Hippocampal formation (tissue), 2 donors: ENCODE results near the gene ALOXE3.

ENCODE experiments used
- DNase-seq, 2 donors: peaks; one replicate each; lab custom pipeline; 2025; lab: John Stamatoyannopoulos, UW

The ALOXE3 gene

DNA sequence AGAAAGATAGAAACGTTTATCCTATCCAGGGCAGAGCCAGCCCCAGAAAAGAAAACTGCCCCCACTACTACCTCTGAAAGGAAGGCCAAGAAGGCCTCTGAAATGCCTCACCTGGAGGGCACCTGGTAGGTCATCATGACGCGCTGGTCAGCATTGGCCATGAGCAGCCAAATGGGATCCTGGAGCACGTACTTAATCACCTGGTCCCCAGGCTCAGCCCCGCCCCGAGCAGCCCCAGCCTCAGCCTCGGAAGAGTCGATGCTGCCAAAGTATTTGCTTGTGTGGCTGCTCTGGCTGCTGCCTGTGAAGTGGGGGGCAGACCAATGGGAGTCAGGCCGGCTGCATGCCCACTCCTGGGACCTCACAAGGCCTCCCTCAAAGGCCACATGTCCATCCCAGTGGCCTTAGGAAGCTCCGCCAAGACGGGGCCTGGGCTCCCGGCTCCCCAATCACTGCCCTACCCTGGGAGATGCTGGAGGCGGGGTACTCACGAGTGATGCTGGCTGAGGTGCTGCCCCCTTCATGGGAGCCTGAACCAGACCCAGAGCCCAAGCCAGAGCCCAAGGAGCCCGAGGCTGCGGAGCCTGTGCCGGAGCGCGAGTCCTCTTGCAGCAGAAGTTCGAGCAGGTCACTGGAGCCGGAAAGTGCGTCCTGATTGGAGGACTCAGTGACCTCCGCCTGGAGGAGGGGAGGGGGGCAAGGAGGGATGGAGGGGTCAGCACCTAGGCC, 24.0 kb upstream of the ALOXE3 start:
- no peak for DNase-seq

DNA sequence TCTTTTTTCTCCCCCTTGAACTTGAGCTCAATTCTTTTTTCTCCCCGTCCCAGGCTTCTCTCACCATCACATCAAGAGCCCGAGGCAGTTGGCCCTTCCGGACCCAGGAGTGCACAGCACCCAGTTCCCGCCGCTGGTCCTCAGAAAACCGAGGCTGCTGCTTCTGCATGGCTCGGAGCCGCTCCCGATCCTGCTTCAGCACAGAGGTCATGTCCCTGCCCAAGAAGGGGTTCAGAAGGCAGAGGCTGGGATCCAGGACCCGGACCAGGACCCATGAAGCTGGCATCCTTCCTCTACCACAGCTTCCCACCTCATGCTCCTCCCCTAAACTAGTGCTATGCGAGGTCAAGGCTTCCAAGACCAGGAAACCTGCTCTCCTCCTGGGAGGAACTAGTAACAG, 23.4 kb upstream of the ALOXE3 start:
- no peak for DNase-seq

- no peak for DNase-seq
Observed at GRCh38 chr17:8141045-8141444, 22.7 kb upstream of the ALOXE3 start.

DNA sequence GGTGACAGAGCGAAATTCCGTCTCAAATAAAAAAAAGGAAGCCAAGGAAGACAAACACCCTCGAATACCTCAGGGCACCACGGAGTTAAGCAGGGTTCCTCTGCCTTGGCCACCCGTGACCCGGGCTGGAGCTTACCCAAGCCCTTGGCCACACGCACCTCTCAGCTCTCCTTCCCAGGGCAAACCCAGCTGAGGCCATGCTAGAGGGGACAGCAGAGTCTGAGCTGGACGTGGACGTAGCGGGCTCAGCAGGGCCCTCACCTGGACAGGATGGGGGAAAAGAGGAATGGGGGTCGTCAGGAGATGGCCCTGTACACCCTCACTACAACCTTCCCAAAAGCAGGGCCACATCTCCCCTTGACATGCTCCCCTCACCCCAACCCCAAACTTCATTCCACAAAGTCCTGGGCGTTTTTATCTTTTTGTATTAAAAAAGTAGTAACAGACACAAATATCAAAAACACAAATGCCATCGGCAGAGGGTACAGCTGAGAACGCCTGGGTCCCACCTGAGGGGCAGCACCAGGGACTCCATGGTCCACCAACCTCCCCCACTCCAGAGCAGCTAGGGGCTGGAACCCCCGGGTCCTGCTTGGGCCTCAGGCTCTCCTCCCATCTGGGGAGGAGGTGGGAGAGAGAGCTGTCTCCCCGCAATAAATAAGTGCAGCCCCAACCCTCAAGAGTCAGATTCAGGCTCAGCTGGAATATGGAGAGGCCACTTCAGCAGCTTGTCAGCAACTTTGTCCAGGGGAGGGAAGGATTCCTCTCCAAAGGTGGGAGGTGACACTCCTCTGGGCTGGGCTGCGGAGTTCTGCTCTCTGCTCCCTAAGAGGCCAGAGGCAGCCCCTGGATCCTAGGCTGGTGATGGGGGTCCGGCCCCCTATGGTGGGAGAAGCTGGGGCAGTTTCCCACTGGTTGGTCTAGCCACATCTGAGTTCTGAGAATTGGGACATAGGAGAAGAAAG, 22.0 kb upstream of the ALOXE3 start:
- no peak for DNase-seq

GRCh38 chr17:8138672-8139371, 20.5 kb upstream of the ALOXE3 start:
- peak; percentile 87 to 88 for DNase-seq

- no peak for DNase-seq
Observed at GRCh38 chr17:8138374-8138671, 20.0 kb upstream of the ALOXE3 start.

DNA sequence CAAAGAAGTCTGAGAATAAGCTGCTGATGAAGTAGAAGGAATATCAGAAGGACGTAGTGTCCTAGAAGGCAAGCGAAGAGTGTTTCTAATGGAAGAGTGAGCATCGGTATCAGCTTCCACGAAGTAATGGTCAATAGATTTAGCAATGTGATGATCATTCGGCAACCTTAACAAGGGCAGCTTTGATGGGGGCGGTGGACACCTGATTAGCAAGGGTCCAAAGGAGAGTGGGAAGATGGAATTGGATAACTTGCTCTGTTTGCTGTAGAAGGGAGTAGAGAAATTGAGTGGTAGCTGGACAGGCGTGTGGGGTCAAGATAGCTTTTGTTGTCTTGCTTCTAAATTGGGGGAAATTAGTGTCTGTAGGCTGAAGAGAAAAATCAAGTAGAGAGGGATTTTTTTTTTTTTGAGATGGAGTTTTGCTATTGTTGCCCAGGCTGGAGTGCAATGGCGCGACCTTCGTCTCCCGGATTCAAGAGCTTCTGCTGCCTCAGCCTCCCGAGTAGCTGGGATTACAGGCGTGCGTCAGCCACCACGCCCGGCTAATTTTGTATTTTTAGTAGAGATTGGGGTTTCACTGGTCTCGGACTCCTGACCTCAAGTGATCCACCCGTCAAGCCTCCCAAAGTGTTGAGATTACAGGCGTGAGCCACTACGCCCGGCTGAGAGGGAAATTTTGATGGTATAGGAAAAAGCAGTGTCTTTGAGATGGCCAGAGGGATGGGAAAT, 19.5 kb upstream of the ALOXE3 start:
- DNase-seq: no peak

- DNase-seq: no peak
Observed at GRCh38 chr17:8133941-8134340, 15.6 kb upstream of the ALOXE3 start.

DNA sequence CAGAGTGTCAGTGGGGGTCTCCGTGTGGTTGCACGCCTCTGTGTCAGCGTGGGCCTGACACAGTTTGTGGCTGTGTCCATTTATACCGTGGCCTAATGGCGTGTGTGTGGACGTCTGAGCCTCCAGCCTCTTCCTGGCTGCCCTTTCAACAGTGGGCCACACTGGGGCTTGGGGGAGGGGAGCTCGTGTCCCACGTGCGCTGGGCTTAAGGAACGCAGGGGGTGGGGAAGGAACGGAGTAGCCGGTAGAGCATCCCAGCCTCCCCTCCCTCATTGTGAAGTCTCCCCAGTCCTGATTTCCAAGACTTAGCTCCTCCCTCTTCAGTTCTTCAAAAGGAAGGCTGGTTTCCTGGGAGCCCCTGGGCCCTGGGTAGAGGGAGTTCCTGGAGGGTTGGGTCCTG, 15.1 kb upstream of the ALOXE3 start:
- DNase-seq: no peak

DNA sequence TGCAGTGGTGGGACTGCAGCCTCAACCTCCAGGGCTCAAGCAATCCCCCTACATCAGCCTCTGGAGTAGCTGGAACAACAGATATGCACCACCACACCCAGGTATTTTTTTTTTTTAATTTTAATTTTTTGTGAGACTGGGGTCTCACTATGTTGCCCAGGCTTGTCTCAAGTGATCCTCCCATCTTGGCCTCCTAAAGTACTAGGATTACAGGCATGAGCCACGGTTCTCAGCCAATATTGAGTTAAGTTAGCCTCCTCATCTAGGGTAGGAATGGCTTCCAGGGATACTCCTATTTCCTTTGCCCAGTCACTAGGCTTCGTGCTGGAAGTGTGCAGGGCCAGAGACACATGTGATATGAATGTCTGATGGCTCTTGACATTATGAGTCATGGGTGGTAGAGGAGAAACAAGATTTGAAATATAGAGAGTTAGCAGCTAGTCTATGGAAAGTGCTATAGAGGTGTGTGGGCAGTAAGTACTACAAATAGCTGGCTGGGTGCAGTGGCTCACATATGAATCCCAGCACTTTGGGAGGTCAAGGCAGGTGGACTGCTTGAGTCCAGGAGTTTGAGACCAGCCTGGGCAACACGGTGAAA, 13.6 kb upstream of the ALOXE3 start:
- DNase-seq: no peak

GRCh38 chr17:8128125-8128784, 9.9 kb upstream of the ALOXE3 start:
- DNase-seq: no peak

- DNase-seq: peak in 1 of 2 donors; percentile 21
Observed at GRCh38 chr17:8126491-8127066, 8.3 kb upstream of the ALOXE3 start.

DNA sequence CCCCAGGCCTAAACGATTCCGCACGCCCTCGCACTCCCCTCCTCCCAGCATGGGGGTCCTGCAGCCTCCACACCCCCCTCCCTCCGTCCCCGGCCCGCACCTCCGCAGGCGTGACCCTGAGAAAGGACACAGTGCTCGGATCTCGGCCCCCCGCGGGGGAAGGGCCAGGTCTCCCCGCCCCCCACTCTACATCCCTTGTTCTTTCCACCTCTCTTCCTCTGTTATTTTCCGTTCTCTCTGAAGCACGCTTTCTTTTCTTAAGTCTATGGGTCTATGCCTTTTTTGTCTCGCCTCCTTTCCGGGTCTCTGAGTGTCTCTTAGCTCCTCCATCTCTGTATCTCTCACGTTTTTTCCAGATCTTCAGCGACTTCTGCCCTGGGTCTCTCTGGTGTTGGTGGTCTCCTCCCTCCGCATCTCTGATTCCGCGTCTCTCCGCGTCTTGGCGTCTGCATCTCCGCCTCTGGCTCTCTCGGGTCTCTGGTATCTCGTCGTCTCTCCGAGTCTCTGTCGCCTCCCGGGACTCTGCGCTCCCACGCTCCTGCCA, 7.7 kb upstream of the ALOXE3 start:
- peak in 1 of 2 donors; percentile 51 for DNase-seq

DNA sequence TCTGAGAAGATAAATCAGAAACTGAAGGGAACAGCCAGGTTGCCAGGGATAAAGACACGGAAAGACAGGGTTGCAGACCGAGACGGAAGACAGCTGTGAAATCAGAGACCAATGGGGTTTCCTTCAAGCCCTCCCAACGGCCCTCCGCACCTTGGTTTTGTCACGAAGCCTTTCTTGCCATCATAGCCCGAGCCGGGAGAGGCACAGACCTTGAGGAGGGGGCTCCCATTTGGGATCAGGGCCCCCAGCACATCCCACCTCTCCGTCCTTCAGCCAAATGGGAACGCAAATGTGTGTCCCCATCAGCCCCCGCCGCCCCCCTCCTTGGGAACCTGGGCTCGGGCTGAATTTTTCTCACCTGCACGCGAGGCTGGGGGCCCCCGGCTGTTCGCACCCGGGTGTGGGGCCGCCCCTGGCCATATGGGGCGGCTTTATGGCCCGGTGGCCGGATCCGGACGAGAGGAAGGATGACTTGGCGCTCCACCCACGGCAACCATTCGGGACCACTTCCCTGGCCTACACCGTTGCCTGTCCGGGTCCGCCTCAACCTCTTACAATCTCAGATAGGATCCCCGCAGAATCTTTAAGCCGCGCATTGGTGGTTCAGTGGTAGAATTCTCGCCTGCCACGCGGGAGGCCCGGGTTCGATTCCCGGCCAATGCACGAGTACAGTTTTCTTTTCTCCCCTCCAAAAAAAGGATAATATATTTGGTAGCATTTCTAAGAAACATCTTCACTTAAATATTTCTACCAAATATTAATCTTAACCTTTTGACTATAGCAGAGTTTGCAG, 7.0 kb upstream of the ALOXE3 start:
- DNase-seq: peak; percentile 36 to 72

GRCh38 chr17:8124350-8125153, 6.2 kb upstream of the ALOXE3 start:
- no peak for DNase-seq

DNA sequence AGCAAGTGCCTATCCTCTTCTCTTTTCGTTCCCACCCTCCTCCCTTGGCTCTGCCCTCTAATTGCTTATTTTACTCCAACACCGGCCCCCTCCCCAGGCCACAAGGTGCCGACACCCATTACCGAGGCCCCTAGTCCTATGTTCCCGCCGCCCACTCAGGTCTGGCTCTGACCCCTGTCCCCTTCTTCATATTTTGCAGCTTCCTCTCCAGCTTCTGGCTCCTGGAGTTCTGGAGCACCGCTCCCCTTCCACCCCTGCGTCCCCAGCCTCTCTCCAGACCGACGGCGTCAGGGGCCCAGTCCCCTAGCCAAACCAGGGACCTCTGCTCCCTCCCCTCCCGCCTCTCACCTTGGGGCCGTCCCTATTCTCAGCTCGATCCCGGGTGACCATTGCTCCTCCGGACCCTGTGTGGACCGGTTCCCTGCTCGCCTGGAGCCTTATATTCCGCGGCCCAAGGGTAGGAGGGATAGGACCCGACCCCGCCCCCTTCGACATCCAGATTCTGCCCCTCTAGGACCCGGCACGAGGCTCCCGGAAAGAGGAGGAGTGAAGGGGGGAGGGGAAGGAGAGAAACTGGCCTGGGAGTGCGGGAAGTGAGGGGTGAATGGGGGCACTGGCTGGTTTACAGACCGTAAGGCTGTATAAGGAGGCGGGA, 5.5 kb upstream of the ALOXE3 start, which contains the start of gene HES7:
TSS of gene HES7 (minus strand) at position 412 of the 655 bp plus-strand sequence. CDS start at position 390, 22 bp downstream.
- no peak for DNase-seq

GRCh38 chr17:8122924-8123694, 4.8 kb upstream of the ALOXE3 start:
- DNase-seq: no peak
